ENCODE data around the gene FOXN1.

The FOXN1 gene

DNA sequence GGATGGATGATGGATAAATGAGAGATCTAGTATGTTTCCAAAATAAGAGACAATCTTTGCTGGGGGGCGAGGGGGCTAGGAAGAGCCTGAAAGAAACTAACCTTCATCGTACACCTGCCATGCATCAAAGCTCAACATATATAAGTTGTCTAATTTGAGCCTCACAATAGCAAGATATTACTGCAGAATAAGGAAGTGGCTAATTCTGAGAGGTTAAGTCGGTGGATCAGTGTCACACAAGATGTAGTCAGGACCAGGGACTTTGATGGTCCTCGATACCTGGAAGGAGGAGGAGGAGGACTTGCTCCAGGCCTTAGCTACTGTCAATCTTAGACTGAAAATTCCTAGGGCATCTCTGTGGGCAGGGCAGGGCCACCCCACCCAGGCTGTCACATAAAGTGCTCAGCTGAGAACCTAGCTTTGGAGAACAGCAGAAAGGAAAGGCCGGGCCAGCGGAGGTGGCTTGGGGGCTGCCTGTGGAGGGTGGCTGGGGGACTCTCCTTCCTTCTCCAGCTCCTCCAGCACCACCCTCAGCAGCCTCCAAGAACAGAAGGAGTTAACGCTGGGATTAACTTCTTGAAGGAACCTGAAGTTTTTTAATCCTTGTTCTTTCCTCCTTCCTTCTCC is 33.2 kb upstream of the FOXN1 start:
- Histone ChIP-seq H3K27me3 (replicated peaks in 2 of 5; ENCODE audit: control insufficient read depth in 4 of 5, insufficient read depth in 5 of 5, low read length in 4 of 5) (no peaks in the 10 kb centered on the region), H3K36me3 (ENCODE audit: control insufficient read depth in 4 of 4, insufficient read depth in 4 of 4, low read length in 3 of 4) (no peaks in the 10 kb centered on the region), H3K4me1 (ENCODE audit: control extremely low read depth in 1 of 4, control insufficient read depth in 4 of 4, insufficient read depth in 4 of 4, low read length in 3 of 4) (peaks cover 0 to 20% (median 9%) of the 10 kb centered on the region in 4 experiments), H3K9me3 (ENCODE audit: control extremely low read depth in 1 of 5, control insufficient read depth in 4 of 5, insufficient read depth in 2 of 5, low read depth in 1 of 5, low read length in 4 of 5) (no peaks in the 10 kb centered on the region), H3K4me3 (ENCODE audit: control insufficient read depth in 1 of 7, extremely low read depth in 1 of 7, insufficient read depth in 4 of 7, low read depth in 2 of 7, low read length in 6 of 7) (no peak overlapping the region), H3K27ac (ENCODE audit: insufficient read depth in 1 of 2, low read depth in 1 of 2, low read length in 2 of 2, poor library complexity in 1 of 2, severe bottlenecking in 2 of 2) (no peak overlapping the region)
- POLR2A ChIA-PET: no interaction called here
- no peak for DNase-seq
- WGBS (ENCODE audit: insufficient coverage): 87% methylated on average over 5 of the region's 7 CpGs
- CTCF ChIA-PET: no interaction called here

DNA sequence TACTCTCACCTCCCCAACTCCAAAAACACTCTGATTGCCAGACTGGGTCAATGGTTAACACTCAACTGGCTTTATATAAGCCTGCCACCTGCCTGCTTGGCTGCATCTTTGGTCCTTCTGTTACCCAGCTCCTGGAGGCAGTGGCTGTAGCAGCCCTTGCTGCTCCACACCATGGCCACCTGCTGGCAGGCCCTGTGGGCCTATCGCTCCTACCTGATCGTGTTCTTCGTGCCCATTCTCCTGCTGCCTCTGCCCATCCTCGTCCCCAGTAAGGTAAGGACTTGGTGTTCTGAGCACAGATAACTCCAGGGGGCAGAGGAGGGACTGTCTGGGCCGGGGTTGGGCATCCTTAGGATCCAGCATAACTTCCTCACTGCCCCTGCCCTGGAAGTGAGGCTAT is 32.6 kb upstream of the FOXN1 start, which contains the start of gene SLC13A2:
SLC13A2 (plus strand) TSS at position 103 of the 400 bp plus-strand sequence; CDS start at position 172, 69 bp downstream.
- POLR2A ChIA-PET: no interaction called here

GRCh38 chr17:28474111-28474531 is 32.0 kb upstream of the FOXN1 start:
- no peaks in the 10 kb centered on the region for H3K9me3 ChIP-seq (ENCODE audit: control extremely low read depth in 1 of 5, control insufficient read depth in 4 of 5, insufficient read depth in 2 of 5, low read depth in 1 of 5, low read length in 4 of 5)
- H3K27ac ChIP-seq (ENCODE audit: insufficient read depth in 1 of 2, low read depth in 1 of 2, low read length in 2 of 2, poor library complexity in 1 of 2, severe bottlenecking in 2 of 2): no peak overlapping the region
- H3K4me1 ChIP-seq (ENCODE audit: control extremely low read depth in 1 of 4, control insufficient read depth in 4 of 4, insufficient read depth in 4 of 4, low read length in 3 of 4): peaks cover 0 to 11% (median 7%) of the 10 kb centered on the region in 4 experiments
- whole genome bisulfite sequencing (ENCODE audit: insufficient coverage): 100% methylated on average over 2 of the region's 7 CpGs
- no peak for DNase-seq
- H3K27me3 ChIP-seq (replicated peaks in 2 of 5; ENCODE audit: control insufficient read depth in 4 of 5, insufficient read depth in 5 of 5, low read length in 4 of 5): no peaks in the 10 kb centered on the region
- ChIA-PET CTCF (no interaction called here), POLR2A (no interaction called here)
- no peaks in the 10 kb centered on the region for H3K36me3 ChIP-seq (ENCODE audit: control insufficient read depth in 4 of 4, insufficient read depth in 4 of 4, low read length in 3 of 4)
- no peak overlapping the region for H3K4me3 ChIP-seq (ENCODE audit: control insufficient read depth in 1 of 7, extremely low read depth in 1 of 7, insufficient read depth in 4 of 7, low read depth in 2 of 7, low read length in 6 of 7)

More for the DNA sequence above, 32.6 kb upstream of the FOXN1 start, which contains the start of gene SLC13A2:
- CTCF ChIA-PET: no interaction called here
- H3K9me3 ChIP-seq (ENCODE audit: control extremely low read depth in 1 of 5, control insufficient read depth in 4 of 5, insufficient read depth in 2 of 5, low read depth in 1 of 5, low read length in 4 of 5): no peaks in the 10 kb centered on the region
- no peaks in the 10 kb centered on the region for H3K36me3 ChIP-seq (ENCODE audit: control insufficient read depth in 4 of 4, insufficient read depth in 4 of 4, low read length in 3 of 4)
- peaks cover 0 to 15% (median 8%) of the 10 kb centered on the region in 4 experiments for H3K4me1 ChIP-seq (ENCODE audit: control extremely low read depth in 1 of 4, control insufficient read depth in 4 of 4, insufficient read depth in 4 of 4, low read length in 3 of 4)
- H3K27ac ChIP-seq (ENCODE audit: insufficient read depth in 1 of 2, low read depth in 1 of 2, low read length in 2 of 2, poor library complexity in 1 of 2, severe bottlenecking in 2 of 2): no peak within 1 kb of the TSS
- H3K27me3 ChIP-seq (replicated peaks in 2 of 5; ENCODE audit: control insufficient read depth in 4 of 5, insufficient read depth in 5 of 5, low read length in 4 of 5): no peaks in the 10 kb centered on the region
- no peak within 1 kb of the TSS for H3K4me3 ChIP-seq (ENCODE audit: control insufficient read depth in 1 of 7, extremely low read depth in 1 of 7, insufficient read depth in 4 of 7, low read depth in 2 of 7, low read length in 6 of 7)
- no peak for DNase-seq
- WGBS (ENCODE audit: insufficient coverage): 91% methylated on average over 5 of the region's 5 CpGs

DNA sequence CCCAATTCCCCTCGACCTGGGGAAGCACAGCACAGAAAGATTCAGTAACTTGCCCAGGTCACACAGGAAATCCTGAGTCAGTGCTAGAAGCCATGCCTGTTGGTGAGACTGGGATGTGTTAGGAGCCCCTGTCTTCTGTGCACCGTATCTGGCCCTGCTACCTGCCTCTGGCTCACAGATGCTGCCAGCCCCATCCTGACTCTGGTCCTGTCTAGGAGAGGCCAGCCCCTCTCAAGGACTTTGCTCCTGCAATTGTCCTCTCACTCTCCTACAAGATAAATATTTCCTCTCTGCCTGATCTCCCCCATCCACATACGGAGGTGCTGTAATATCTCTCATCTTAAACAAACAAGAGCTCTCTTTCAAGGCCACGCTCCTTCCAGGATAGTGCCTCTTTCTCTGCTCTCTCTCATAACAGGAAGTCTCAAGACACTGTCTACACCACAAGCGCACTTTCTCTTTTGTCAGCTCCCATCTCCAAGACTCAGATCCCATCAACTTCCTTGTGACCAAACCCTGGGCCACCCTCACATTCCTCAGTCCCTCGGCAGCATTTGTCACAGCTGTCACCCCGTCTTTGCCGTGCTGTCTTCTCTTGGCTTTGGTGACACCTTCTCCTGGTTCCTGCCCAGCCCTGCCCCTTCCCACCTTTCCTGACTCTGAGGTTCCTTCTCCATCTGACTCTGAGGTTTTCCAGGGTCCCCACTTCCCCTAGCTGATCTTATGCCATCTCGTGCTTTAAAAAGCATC is 30.8 kb upstream of the FOXN1 start:
- POLR2A ChIA-PET: no interaction called here
- CTCF ChIA-PET: no interaction called here
- 45% methylated on average over 9 of the region's 9 CpGs for WGBS (ENCODE audit: insufficient coverage)
- no peak overlapping the region for H3K4me3 ChIP-seq (ENCODE audit: control insufficient read depth in 1 of 7, extremely low read depth in 1 of 7, insufficient read depth in 4 of 7, low read depth in 2 of 7, low read length in 6 of 7)
- no peak overlapping the region for H3K27ac ChIP-seq (ENCODE audit: insufficient read depth in 1 of 2, low read depth in 1 of 2, low read length in 2 of 2, poor library complexity in 1 of 2, severe bottlenecking in 2 of 2)
- H3K36me3 ChIP-seq (ENCODE audit: control insufficient read depth in 4 of 4, insufficient read depth in 4 of 4, low read length in 3 of 4): no peaks in the 10 kb centered on the region
- DNase-seq: peak in 2 of 3 donors; percentile 23 to 29
- H3K4me1 ChIP-seq (ENCODE audit: control extremely low read depth in 1 of 4, control insufficient read depth in 4 of 4, insufficient read depth in 4 of 4, low read length in 3 of 4): peaks cover 0 to 11% (median 7%) of the 10 kb centered on the region in 4 experiments
- H3K27me3 ChIP-seq (replicated peaks in 2 of 5; ENCODE audit: control insufficient read depth in 4 of 5, insufficient read depth in 5 of 5, low read length in 4 of 5): no peaks in the 10 kb centered on the region
- no peaks in the 10 kb centered on the region for H3K9me3 ChIP-seq (ENCODE audit: control extremely low read depth in 1 of 5, control insufficient read depth in 4 of 5, insufficient read depth in 2 of 5, low read depth in 1 of 5, low read length in 4 of 5)

DNA sequence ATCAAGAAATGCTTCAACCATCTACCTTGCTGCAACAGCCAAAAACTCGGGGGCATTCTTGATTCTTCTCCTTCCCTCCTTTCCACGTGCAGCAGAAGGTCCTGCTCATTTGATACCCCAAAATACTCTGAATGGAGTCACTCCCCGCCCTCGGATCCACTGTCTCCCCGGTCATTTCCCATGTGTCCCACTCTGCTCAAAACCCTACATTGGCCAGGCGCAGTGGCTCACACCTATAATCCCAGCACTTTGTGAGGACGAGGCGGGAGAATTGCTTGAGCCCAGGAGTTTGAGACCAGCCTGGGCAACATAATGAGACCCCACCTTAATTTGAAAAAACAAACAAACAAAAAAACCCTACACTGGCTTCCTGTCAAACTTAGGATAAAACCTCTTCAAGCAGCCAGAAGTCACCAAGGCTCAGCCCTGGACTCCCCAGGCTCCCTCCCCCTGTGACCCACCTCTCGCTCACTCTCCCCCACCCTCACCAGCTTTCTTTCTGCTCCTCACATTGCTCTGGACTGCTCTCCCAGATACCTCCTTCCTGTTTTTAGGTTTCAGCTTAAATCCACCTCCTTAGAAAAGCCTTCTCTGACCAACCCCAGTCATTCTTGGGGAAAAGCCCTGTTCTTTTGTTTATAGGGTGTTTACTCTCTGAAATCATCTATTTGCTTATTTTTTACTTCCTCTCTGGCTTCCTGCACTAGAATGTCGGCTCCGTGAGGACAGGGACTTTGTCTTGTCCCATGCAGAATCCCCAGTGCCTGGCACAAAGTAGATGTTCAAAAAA is 29.9 kb upstream of the FOXN1 start:
- DNase-seq: no peak
- Histone ChIP-seq H3K4me3 (ENCODE audit: control insufficient read depth in 1 of 7, extremely low read depth in 1 of 7, insufficient read depth in 4 of 7, low read depth in 2 of 7, low read length in 6 of 7) (no peak overlapping the region), H3K27ac (ENCODE audit: insufficient read depth in 1 of 2, low read depth in 1 of 2, low read length in 2 of 2, poor library complexity in 1 of 2, severe bottlenecking in 2 of 2) (no peak overlapping the region), H3K9me3 (ENCODE audit: control extremely low read depth in 1 of 5, control insufficient read depth in 4 of 5, insufficient read depth in 2 of 5, low read depth in 1 of 5, low read length in 4 of 5) (no peaks in the 10 kb centered on the region), H3K4me1 (ENCODE audit: control extremely low read depth in 1 of 4, control insufficient read depth in 4 of 4, insufficient read depth in 4 of 4, low read length in 3 of 4) (peaks cover 0 to 11% (median 7%) of the 10 kb centered on the region in 4 experiments), H3K36me3 (ENCODE audit: control insufficient read depth in 4 of 4, insufficient read depth in 4 of 4, low read length in 3 of 4) (no peaks in the 10 kb centered on the region), H3K27me3 (replicated peaks in 2 of 5; ENCODE audit: control insufficient read depth in 4 of 5, insufficient read depth in 5 of 5, low read length in 4 of 5) (no peaks in the 10 kb centered on the region)
- 90% methylated on average over 8 of the region's 11 CpGs for WGBS (ENCODE audit: insufficient coverage)
- CTCF ChIA-PET: no interaction called here
- POLR2A ChIA-PET: no interaction called here

- WGBS (ENCODE audit: insufficient coverage): 100% methylated on average over 3 of the region's 7 CpGs
- DNase-seq: no peak
- Histone ChIP-seq H3K9me3 (ENCODE audit: control extremely low read depth in 1 of 5, control insufficient read depth in 4 of 5, insufficient read depth in 2 of 5, low read depth in 1 of 5, low read length in 4 of 5) (no peaks in the 10 kb centered on the region), H3K27ac (ENCODE audit: insufficient read depth in 1 of 2, low read depth in 1 of 2, low read length in 2 of 2, poor library complexity in 1 of 2, severe bottlenecking in 2 of 2) (no peak overlapping the region), H3K27me3 (replicated peaks in 2 of 5; ENCODE audit: control insufficient read depth in 4 of 5, insufficient read depth in 5 of 5, low read length in 4 of 5) (no peaks in the 10 kb centered on the region), H3K4me1 (ENCODE audit: control extremely low read depth in 1 of 4, control insufficient read depth in 4 of 4, insufficient read depth in 4 of 4, low read length in 3 of 4) (peaks cover 0 to 11% (median 7%) of the 10 kb centered on the region in 4 experiments), H3K36me3 (ENCODE audit: control insufficient read depth in 4 of 4, insufficient read depth in 4 of 4, low read length in 3 of 4) (no peaks in the 10 kb centered on the region), H3K4me3 (ENCODE audit: control insufficient read depth in 1 of 7, extremely low read depth in 1 of 7, insufficient read depth in 4 of 7, low read depth in 2 of 7, low read length in 6 of 7) (no peak overlapping the region)
- ChIA-PET CTCF (interaction anchor here (1.3 kb wide), 1 partner anchor 17 kb away, joined by 4 read pairs; no protein-coding TSS in a partner anchor), POLR2A (no interaction called here)
These were observed 28.2 kb upstream of the FOXN1 start for GRCh38 chr17:28477928-28478327.
